Measurements from ENCODE around the gene PPP3CA.

DNA sequence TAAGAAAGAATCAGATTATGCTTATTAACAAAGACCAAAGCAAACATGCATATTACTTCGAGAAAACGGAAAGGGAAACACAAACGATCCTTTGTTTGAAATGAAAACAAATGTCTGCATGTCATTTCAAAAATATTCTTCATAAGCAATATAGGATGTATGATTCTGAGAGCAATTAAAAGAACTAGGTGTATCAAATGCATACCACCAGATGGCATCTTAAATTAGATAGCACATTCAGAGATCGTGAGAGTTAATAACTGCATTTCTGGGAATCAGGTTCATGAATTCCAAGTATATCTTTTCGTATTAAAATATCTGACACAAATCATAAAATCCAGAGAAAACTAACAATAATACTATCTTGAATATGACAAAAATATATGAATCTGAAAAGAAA lies 159.5 kb downstream of the PPP3CA start:
- TF ChIP-seq, protein P1, sequence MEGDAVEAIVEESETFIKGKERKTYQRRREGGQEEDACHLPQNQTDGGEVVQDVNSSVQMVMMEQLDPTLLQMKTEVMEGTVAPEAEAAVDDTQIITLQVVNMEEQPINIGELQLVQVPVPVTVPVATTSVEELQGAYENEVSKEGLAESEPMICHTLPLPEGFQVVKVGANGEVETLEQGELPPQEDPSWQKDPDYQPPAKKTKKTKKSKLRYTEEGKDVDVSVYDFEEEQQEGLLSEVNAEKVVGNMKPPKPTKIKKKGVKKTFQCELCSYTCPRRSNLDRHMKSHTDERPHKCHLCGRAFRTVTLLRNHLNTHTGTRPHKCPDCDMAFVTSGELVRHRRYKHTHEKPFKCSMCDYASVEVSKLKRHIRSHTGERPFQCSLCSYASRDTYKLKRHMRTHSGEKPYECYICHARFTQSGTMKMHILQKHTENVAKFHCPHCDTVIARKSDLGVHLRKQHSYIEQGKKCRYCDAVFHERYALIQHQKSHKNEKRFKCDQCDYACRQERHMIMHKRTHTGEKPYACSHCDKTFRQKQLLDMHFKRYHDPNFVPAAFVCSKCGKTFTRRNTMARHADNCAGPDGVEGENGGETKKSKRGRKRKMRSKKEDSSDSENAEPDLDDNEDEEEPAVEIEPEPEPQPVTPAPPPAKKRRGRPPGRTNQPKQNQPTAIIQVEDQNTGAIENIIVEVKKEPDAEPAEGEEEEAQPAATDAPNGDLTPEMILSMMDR (conservative IDR thresholded peaks at IDR 0.05; ENCODE audit: low read depth, low read length), result peak; percentile 56
- no peak for TF ChIP-seq EZH2 (IDR thresholded peaks at IDR 0.05; ENCODE audit: borderline replicate concordance, low read depth, low read length, poor library complexity, severe bottlenecking)

All from A673 (cell line).